Measurements from ENCODE around the gene TSPAN11.

TSPAN11 gene

DNA sequence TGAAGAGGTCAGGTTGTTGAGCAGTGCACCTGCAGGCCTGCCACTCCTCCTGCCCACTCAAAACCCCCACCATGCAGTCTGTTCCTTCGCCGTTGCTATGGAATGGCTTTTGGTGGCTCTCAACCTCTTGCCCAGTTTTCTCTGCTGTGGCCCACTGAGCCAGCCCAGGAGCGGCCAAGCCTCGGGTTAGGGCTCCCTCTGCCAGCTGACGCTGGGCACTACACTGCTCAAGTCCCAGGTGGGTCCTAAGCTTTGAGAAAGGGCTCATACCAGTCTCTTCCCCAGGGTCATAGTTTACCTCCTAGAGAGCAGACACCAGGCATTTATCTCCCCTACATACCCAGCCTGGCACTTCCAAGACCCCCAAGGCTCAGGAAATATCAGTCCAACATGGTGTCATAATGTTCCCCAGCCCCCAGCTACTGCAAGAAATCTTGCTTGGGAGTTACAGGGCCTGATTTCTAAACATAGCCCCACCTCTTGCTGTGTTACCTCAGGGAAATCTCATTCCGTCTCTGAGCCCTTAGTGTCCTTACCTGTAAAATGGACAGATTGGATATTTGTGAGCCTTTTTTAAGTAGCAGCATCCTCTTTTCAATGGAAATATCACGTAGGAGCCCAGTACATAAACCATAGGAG, 59.4 kb downstream of the TSPAN11 start:
- TF ChIP-seq, protein P1, sequence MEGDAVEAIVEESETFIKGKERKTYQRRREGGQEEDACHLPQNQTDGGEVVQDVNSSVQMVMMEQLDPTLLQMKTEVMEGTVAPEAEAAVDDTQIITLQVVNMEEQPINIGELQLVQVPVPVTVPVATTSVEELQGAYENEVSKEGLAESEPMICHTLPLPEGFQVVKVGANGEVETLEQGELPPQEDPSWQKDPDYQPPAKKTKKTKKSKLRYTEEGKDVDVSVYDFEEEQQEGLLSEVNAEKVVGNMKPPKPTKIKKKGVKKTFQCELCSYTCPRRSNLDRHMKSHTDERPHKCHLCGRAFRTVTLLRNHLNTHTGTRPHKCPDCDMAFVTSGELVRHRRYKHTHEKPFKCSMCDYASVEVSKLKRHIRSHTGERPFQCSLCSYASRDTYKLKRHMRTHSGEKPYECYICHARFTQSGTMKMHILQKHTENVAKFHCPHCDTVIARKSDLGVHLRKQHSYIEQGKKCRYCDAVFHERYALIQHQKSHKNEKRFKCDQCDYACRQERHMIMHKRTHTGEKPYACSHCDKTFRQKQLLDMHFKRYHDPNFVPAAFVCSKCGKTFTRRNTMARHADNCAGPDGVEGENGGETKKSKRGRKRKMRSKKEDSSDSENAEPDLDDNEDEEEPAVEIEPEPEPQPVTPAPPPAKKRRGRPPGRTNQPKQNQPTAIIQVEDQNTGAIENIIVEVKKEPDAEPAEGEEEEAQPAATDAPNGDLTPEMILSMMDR (conservative IDR thresholded peaks at IDR 0.05; ENCODE audit: low read depth, low read length): peak; percentile 99
- H3K4me3 ChIP-seq (ENCODE audit: low read depth, low read length): no peak overlapping the region
- DNase-seq (ENCODE audit: low read depth): peak; percentile 78

- no peak overlapping the region for H3K4me3 ChIP-seq (ENCODE audit: low read depth, low read length)
- TF ChIP-seq, protein P1 (conservative IDR thresholded peaks at IDR 0.05; ENCODE audit: low read depth, low read length): no peak
- no peak for DNase-seq (ENCODE audit: low read depth)
Observed at GRCh38 chr12:30988086-30988485, 61.5 kb downstream of the TSPAN11 start.

DNA sequence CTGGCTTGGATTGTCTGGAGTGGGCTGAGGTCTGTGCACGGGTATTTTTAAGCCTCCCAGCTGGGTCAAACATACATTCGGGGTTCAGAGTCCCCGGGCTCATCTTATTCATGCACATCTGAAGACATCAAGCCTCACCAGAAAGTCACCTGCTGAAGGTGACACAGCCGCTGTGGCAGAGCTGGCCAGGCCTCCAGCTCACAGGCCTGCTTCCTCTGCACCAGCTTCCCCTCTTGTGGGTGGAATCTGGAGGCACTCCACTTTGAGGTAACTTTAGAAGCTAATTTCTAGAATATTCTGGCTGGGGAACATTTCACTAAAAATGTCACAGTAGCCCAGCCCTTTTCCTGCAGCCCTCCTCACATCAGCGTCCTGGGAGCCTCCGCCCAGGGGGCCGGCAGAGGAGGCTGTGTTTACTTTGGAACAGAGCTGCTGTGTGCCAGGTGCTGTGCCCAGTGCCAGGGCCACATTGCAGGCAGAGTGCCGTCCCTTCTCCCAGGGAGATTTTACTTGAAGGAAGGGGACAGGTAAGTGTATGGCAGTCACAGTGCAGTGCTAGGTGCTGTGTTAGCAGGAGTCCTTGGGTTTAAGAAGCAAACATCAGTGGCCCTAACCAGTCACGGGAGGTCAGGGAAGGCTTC, 62.2 kb downstream of the TSPAN11 start:
- TF ChIP-seq, protein P1 (conservative IDR thresholded peaks at IDR 0.05; ENCODE audit: low read depth, low read length): no peak
- H3K4me3 ChIP-seq (ENCODE audit: low read depth, low read length): no peak overlapping the region
- no peak for DNase-seq (ENCODE audit: low read depth)

GRCh38 chr12:30989754-30990153, 63.2 kb downstream of the TSPAN11 start:
- TF ChIP-seq, protein P1 (conservative IDR thresholded peaks at IDR 0.05; ENCODE audit: low read depth, low read length): peak; percentile 46
- no peak overlapping the region for H3K4me3 ChIP-seq (ENCODE audit: low read depth, low read length)
- DNase-seq (ENCODE audit: low read depth): peak; percentile 24

DNA sequence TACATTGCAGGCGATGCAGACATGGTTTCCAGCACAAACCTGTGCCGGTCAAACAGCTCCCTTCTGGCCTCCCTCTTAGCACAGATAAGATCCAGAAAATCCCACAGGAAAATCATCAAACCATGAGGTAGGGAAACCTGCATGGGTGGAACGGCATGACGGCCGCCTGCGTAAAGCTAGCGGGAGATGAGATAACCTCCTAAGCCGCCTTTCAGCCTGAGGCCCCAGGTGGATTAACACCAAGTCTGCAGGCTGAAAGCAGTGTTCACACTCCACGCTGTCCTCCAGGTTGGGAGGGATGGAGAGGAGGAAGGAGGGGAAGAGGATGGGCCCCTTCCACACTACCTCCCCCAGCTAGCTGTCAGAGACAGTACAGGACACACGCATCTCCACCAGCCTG, 63.8 kb downstream of the TSPAN11 start:
- DNase-seq (ENCODE audit: low read depth): no peak
- TF ChIP-seq, protein P1 (conservative IDR thresholded peaks at IDR 0.05; ENCODE audit: low read depth, low read length): no peak
- H3K4me3 ChIP-seq (ENCODE audit: low read depth, low read length): no peak overlapping the region

DNA sequence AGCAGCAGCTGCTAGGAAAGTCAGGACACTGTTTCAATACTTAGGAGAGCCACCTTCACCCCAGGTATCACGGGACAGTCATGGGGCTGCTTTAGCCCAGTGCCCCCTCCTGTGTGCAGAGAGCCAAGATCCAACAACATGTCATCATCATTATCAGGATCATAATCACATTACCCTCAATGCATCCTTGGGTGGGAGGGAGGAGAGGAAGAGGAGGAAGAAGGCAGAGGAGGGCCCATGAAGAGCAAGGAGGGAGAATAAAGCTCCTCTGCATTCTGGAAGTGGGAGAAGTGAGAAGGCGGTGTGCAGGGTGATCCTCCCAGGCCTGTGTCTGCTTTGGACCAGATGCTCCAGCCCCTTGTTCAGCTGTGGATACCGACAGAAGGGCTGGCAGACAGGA, 64.2 kb downstream of the TSPAN11 start:
- TF ChIP-seq, protein P1 (conservative IDR thresholded peaks at IDR 0.05; ENCODE audit: low read depth, low read length): no peak
- H3K4me3 ChIP-seq (ENCODE audit: low read depth, low read length): no peak overlapping the region
- DNase-seq (ENCODE audit: low read depth): no peak

- H3K4me3 ChIP-seq (ENCODE audit: low read depth, low read length): no peak overlapping the region
- DNase-seq (ENCODE audit: low read depth): no peak
- TF ChIP-seq, protein P1 (conservative IDR thresholded peaks at IDR 0.05; ENCODE audit: low read depth, low read length): no peak
Observed at GRCh38 chr12:30991466-30991865, 64.9 kb downstream of the TSPAN11 start.

Measured in choroid plexus epithelial cell (primary cell).